NCI-H345 (cell line): ENCODE data around the gene FOXI1.
A peak's percentile ranks its signal among the peaks of the same experiment; 100 is the strongest.
"Not testable (repeated sequence)": the region's sequence is repeated elsewhere in the genome, so short reads cannot be mapped to it uniquely, and the experiment has no call there.

Source experiments
- DNase-seq: peaks from one replicate; lab custom pipeline; 2025; lab: John Stamatoyannopoulos, UW

FOXI1 gene

GRCh38 chr5:170092455-170093101 is 13.1 kb upstream of the FOXI1 start:
- no peak for DNase-seq

- not testable (repeated sequence) for DNase-seq
These were observed 11.4 kb upstream of the FOXI1 start for GRCh38 chr5:170094329-170094728.

- DNase-seq: no peak
These were observed 10.1 kb upstream of the FOXI1 start for GRCh38 chr5:170095646-170096045.

GRCh38 chr5:170097934-170098333 is 7.8 kb upstream of the FOXI1 start:
- DNase-seq: no peak

GRCh38 chr5:170100066-170100943 is 5.4 kb upstream of the FOXI1 start:
- peak; percentile 77 for DNase-seq

- no peak for DNase-seq
These were observed 2.2 kb upstream of the FOXI1 start for GRCh38 chr5:170103447-170103846.

GRCh38 chr5:170104299-170104698 is 1.4 kb upstream of the FOXI1 start:
- no peak for DNase-seq

- no peak for DNase-seq
These were observed 987 bp upstream of the FOXI1 start for GRCh38 chr5:170104710-170105109.

- no peak for DNase-seq
These were observed 2.0 kb downstream of the FOXI1 start for GRCh38 chr5:170107674-170108073.

- no peak for DNase-seq
These were observed 2.6 kb downstream of the FOXI1 start for GRCh38 chr5:170108266-170108785.

GRCh38 chr5:170109059-170110031 is 3.6 kb downstream of the FOXI1 start:
- no peak for DNase-seq

GRCh38 chr5:170110403-170111087 is 4.8 kb downstream of the FOXI1 start:
- DNase-seq: no peak

- DNase-seq: no peak
These were observed 5.5 kb downstream of the FOXI1 start for GRCh38 chr5:170111088-170111785.

- DNase-seq: no peak
These were observed 7.3 kb downstream of the FOXI1 start for GRCh38 chr5:170112876-170113521.

- DNase-seq: no peak
These were observed 7.8 kb downstream of the FOXI1 start for GRCh38 chr5:170113522-170113900.

- no peak for DNase-seq
These were observed 8.6 kb downstream of the FOXI1 start for GRCh38 chr5:170114271-170114670.

- DNase-seq: no peak
These were observed 10.2 kb downstream of the FOXI1 start for GRCh38 chr5:170115925-170116324.

GRCh38 chr5:170117736-170118135 is 12.0 kb downstream of the FOXI1 start:
- DNase-seq: no peak

GRCh38 chr5:170120576-170120975 is 14.9 kb downstream of the FOXI1 start:
- no peak for DNase-seq

GRCh38 chr5:170121321-170121720 is 15.6 kb downstream of the FOXI1 start:
- no peak for DNase-seq
